HUES64 (cell line): Measurements from ENCODE around the gene OR8I2.
"Not testable (repeated sequence)": the region's sequence is repeated elsewhere in the genome, so short reads cannot be mapped to it uniquely, and the experiment has no call there.

ENCODE experiments used
- H3K27ac ChIP-seq: 2 replicates; pipeline ENCODE4 v1.7.0; 2013; ENCODE audit warnings: low read depth, low read length, inconsistent platforms
- H3K27me3 ChIP-seq: 2 replicates; pipeline ENCODE4 v1.6.1; 2013; ENCODE audit warnings: mild to moderate bottlenecking, low read length; ENCODE audit not compliant: insufficient read depth
- H3K36me3 ChIP-seq: 2 replicates; pipeline ENCODE4 v1.6.1; 2013; ENCODE audit warnings: mild to moderate bottlenecking, low read length; ENCODE audit not compliant: insufficient read depth
- H3K4me1 ChIP-seq: 2 replicates; pipeline ENCODE4 v1.6.1; 2013; ENCODE audit warnings: mild to moderate bottlenecking, low read length, moderate library complexity; ENCODE audit not compliant: insufficient read depth
- H3K4me3 ChIP-seq: 2 replicates; pipeline ENCODE4 v1.5.1; 2013; ENCODE audit warnings: mild to moderate bottlenecking, low read length, moderate library complexity
- H3K9ac ChIP-seq: 2 replicates; pipeline ENCODE4 v1.6.1; 2013; ENCODE audit warnings: mild to moderate bottlenecking, low read depth, low read length
- H3K9me3 ChIP-seq: 2 replicates; pipeline ENCODE4 v1.6.1; 2013; ENCODE audit warnings: low read depth, low read length; ENCODE audit not compliant: insufficient read depth
- WGBS: fragments of 150-250, 120-280 bp; methylation state at CpG from one replicate; pipeline ENCODE4 v1.1.7; 2013; ENCODE audit warnings: missing lambda C conversion rate; 5-methylcytosine and 5-hydroxymethylcytosine counted together

Gene OR8I2

GRCh38 chr11:56140151-56140661, 47.1 kb downstream of the OR8I2 start, which contains the start of gene OR8J3:
TSS of gene OR8J3 (minus strand) at chr11:56140201. CDS start at chr11:56137718, 2,483 bp downstream.
- no peaks in the 10 kb centered on the region for H3K4me1 ChIP-seq
- no peak within 1 kb of the TSS for H3K4me3 ChIP-seq

GRCh38 chr11:56143681-56144080, 50.6 kb downstream of the OR8I2 start:
- not testable (repeated sequence) for H3K4me1 ChIP-seq, H3K27ac ChIP-seq, H3K36me3 ChIP-seq, H3K4me3 ChIP-seq, H3K9ac ChIP-seq, H3K9me3 ChIP-seq, H3K27me3 ChIP-seq
- WGBS: 93% methylated on average over 29 of the region's 30 CpGs

More at GRCh38 chr11:56140151-56140661, 47.1 kb downstream of the OR8I2 start, which contains the start of gene OR8J3:
- H3K9ac ChIP-seq: no peak within 1 kb of the TSS
- no peaks in the 10 kb centered on the region for H3K27me3 ChIP-seq
- H3K36me3 ChIP-seq: no peaks in the 10 kb centered on the region
- H3K9me3 ChIP-seq: no peaks in the 10 kb centered on the region
- H3K27ac ChIP-seq: no peak within 1 kb of the TSS
